CD4-positive, alpha-beta T cell (primary cell): ENCODE data around the gene CAPG. TPM values are rescaled to one million over a fixed set of nuclear protein-coding genes. Genes with fewer than 3 reads are reported as not detected.

Experiments
- ATAC-seq: fragments of 200-7000 bp; cut with Tn5 transposase; one replicate; pipeline ENCODE4 v1.10.0; 2022; ENCODE audit warnings: mild to moderate bottlenecking; ENCODE audit not compliant: poor library complexity
- CTCF ChIA-PET: fragments of 350-600 bp; sonication (Branson Sonifier 250); formaldehyde crosslinking; loops from one replicate; lab custom pipeline; 2021; ENCODE audit warnings: antibody characterized with exemption, inconsistent platforms; lab: Charles Lee
- POLR2A ChIA-PET: fragments of 350-600 bp; sonication (Branson Sonifier 250); formaldehyde crosslinking; loops from one replicate; lab custom pipeline; 2021; ENCODE audit warnings: antibody characterized with exemption, inconsistent platforms; lab: Charles Lee
- DNase-seq, 14 experiments: peaks; one replicate each; pipeline ENCODE4 v3.0.0-alpha.2; 2013 to 2020; ENCODE audit warnings: mixed read lengths in 2 of 14
- H3K27ac ChIP-seq, 2 donors: one replicate each; pipeline versions ENCODE4 v1.5.1 to v1.7.0; 2013; ENCODE audit warnings: low read length in 2 of 2, low read depth in 1 of 2, mild to moderate bottlenecking in 1 of 2
- H3K27me3 ChIP-seq, 2 experiments: 1 replicate in 1 of 2; 2 replicates in 1 of 2; pipeline versions ENCODE4 v1.6.1 to v1.7.0; 2013; ENCODE audit warnings: low read length in 2 of 2, control low read depth in 1 of 2, mild to moderate bottlenecking in 1 of 2, moderate library complexity in 1 of 2; ENCODE audit not compliant: insufficient read depth in 2 of 2, control insufficient read depth in 1 of 2
- H3K36me3 ChIP-seq: one replicate; pipeline ENCODE4 v1.6.1; 2013; ENCODE audit warnings: low read length, control low read depth; ENCODE audit not compliant: insufficient read depth
- H3K4me1 ChIP-seq: one replicate; pipeline ENCODE4 v1.6.1; 2013; ENCODE audit warnings: low read length, control low read depth; ENCODE audit not compliant: insufficient read depth
- H3K4me3 ChIP-seq: one replicate; pipeline ENCODE4 v1.5.1; 2013; ENCODE audit warnings: mild to moderate bottlenecking, low read length, moderate library complexity
- H3K9me3 ChIP-seq, 2 experiments: 1 replicate in 1 of 2; 2 replicates in 1 of 2; pipeline versions ENCODE4 v1.6.1 to v1.7.0; 2013; ENCODE audit warnings: low read length in 2 of 2, mild to moderate bottlenecking in 2 of 2, control low read depth in 1 of 2, moderate library complexity in 1 of 2; ENCODE audit not compliant: control insufficient read depth in 1 of 2, insufficient read depth in 1 of 2
- H3K27ac Mint-ChIP-seq: one replicate; pipeline ENCODE4 v1.8.0; 2020; ENCODE audit warnings: mixed read lengths
- H3K27me3 Mint-ChIP-seq: one replicate; pipeline ENCODE4 v1.8.0; 2021; ENCODE audit warnings: mixed read lengths
- H3K36me3 Mint-ChIP-seq: one replicate; pipeline ENCODE4 v1.8.0; 2021; ENCODE audit warnings: low read depth, mixed read lengths
- H3K4me1 Mint-ChIP-seq: one replicate; pipeline ENCODE4 v1.8.0; 2021; ENCODE audit warnings: low read depth, mixed read lengths
- H3K4me3 Mint-ChIP-seq: one replicate; pipeline ENCODE4 v1.8.0; 2020; ENCODE audit warnings: mild to moderate bottlenecking, mixed read lengths
- H3K9me3 Mint-ChIP-seq: one replicate; pipeline ENCODE4 v1.8.0; 2020; ENCODE audit warnings: mixed read lengths
- intact Hi-C, 2 experiments: fragments of 100-400 bp; cut with DNase I in 1 of 2; cut with micrococcal nuclease in 1 of 2; formaldehyde crosslinking; loops; one replicate each; pipeline versions ENCODE4 v1.15.1 to v1.9.0; 2023 to 2025; cut with DNase I, micrococcal nuclease
- total RNA-seq, 174 experiments: library from RNA in 2 of 174; stranded (reverse) in 2 of 174; gene quantifications; one replicate each; pipeline ENCODE4 v1.2.3 and lab custom pipeline; 2021 to 2026
- TF ChIP-seq, protein P1 (sequence below): fragments of 200-600 bp; IDR thresholded peaks from one replicate; pipeline ENCODE4 v1.8.0; 2022; ENCODE audit warnings: antibody characterized with exemption, mild to moderate bottlenecking

Gene CAPG
- total RNA-seq, 2 experiments from 2014 or later, result 21.7 to 23.3 TPM

DNA sequence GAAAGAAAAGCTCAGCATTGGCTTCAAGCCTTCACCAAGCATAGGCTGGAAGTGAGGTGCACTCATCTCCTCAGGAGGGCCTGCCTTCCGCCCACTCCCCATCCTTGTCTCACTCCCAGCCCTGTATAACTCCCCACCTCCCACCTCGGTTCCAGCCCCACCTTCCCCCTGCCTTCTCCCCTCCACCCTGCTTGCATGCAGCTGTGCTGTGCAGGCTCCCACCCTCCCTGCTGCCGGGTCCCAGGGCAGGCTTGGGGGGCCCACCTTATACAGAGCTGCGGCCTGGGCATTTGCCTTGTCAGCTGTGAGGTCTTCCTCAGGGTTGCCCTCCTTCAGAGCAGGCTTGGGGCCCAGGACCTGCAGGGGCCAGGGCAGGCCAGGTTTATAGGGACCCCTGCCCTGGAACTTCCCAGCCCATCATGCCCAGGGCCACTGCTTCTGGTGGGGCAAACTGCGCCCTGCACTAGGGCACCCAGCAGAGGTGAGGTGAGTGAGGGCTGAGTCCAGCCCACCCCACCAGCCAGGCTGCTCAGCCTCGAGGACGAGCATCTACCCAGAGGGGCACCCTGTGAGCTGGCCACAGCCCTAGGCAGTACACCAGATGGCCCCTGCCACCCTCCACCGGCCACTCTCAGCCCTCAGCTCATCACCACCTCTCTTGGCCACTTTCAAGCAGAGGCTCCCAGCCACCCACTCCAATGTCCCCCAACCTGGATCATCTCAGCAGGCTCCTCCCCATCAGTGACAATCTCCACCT lies 11.6 kb downstream of the CAPG start:
- Mint-ChIP-seq H3K27me3 (no peaks in the 10 kb centered on the region), H3K9me3 (no peaks in the 10 kb centered on the region), H3K4me3 (no peak overlapping the region), H3K27ac (no peak overlapping the region), H3K4me1 (no peaks in the 10 kb centered on the region), H3K36me3 (peaks cover 33% of the 10 kb centered on the region)
- intact Hi-C loops, result loop anchor here in 1 of 2 experiments (10.0 kb wide), 1 partner anchor 306 kb away; no protein-coding TSS in a partner anchor
- H3K27ac ChIP-seq, result no peak overlapping the region
- H3K27me3 ChIP-seq, result no peaks in the 10 kb centered on the region
- TF ChIP-seq, protein P1, sequence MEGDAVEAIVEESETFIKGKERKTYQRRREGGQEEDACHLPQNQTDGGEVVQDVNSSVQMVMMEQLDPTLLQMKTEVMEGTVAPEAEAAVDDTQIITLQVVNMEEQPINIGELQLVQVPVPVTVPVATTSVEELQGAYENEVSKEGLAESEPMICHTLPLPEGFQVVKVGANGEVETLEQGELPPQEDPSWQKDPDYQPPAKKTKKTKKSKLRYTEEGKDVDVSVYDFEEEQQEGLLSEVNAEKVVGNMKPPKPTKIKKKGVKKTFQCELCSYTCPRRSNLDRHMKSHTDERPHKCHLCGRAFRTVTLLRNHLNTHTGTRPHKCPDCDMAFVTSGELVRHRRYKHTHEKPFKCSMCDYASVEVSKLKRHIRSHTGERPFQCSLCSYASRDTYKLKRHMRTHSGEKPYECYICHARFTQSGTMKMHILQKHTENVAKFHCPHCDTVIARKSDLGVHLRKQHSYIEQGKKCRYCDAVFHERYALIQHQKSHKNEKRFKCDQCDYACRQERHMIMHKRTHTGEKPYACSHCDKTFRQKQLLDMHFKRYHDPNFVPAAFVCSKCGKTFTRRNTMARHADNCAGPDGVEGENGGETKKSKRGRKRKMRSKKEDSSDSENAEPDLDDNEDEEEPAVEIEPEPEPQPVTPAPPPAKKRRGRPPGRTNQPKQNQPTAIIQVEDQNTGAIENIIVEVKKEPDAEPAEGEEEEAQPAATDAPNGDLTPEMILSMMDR, result no peak
- POLR2A ChIA-PET, result no interaction called here
- no peaks in the 10 kb centered on the region for H3K4me1 ChIP-seq
- peaks cover 37% of the 10 kb centered on the region for H3K36me3 ChIP-seq
- no peak for DNase-seq
- no peak for ATAC-seq
- no peak overlapping the region for H3K4me3 ChIP-seq
- H3K9me3 ChIP-seq, result peaks cover 0 to 7% of the 10 kb centered on the region in 2 experiments
- CTCF ChIA-PET, result no interaction called here

DNA sequence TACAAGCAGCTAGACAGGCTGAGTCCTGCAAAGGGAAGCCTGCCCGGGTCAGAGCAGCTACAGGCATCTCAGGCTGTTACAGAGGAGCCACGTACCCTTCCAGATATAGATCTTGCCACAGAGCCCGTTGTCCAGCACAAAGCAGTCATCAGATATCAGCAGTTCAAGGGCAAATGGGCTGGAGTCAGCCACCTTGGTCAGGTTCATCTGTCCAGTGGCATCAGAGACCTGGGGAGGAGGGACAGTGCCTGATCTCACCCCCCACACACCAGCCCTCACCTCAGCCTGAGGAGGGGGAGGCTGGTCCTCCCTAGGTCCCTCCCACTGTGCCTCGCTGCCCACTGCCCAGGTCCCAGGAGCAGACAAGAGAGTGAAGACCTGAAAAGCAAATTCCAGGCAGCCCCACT lies 12.2 kb downstream of the CAPG start:
- DNase-seq (no peak), ATAC-seq (no peak)
- Mint-ChIP-seq H3K4me1 (no peaks in the 10 kb centered on the region), H3K27me3 (no peaks in the 10 kb centered on the region), H3K4me3 (no peak overlapping the region), H3K9me3 (no peaks in the 10 kb centered on the region), H3K27ac (no peak overlapping the region), H3K36me3 (peaks cover 33% of the 10 kb centered on the region)
- ChIA-PET POLR2A (no interaction called here), CTCF (no interaction called here)
- no peaks in the 10 kb centered on the region for H3K27me3 ChIP-seq
- TF ChIP-seq, protein P1, result no peak
- H3K27ac ChIP-seq, result no peak overlapping the region
- H3K4me1 ChIP-seq, result no peaks in the 10 kb centered on the region
- no peak overlapping the region for H3K4me3 ChIP-seq
- intact Hi-C loops, result loop anchor here in 1 of 2 experiments (10.0 kb wide), 1 partner anchor 307 kb away; no protein-coding TSS in a partner anchor
- H3K9me3 ChIP-seq, result peaks cover 0 to 3% of the 10 kb centered on the region in 2 experiments
- H3K36me3 ChIP-seq, result peaks cover 37% of the 10 kb centered on the region

DNA sequence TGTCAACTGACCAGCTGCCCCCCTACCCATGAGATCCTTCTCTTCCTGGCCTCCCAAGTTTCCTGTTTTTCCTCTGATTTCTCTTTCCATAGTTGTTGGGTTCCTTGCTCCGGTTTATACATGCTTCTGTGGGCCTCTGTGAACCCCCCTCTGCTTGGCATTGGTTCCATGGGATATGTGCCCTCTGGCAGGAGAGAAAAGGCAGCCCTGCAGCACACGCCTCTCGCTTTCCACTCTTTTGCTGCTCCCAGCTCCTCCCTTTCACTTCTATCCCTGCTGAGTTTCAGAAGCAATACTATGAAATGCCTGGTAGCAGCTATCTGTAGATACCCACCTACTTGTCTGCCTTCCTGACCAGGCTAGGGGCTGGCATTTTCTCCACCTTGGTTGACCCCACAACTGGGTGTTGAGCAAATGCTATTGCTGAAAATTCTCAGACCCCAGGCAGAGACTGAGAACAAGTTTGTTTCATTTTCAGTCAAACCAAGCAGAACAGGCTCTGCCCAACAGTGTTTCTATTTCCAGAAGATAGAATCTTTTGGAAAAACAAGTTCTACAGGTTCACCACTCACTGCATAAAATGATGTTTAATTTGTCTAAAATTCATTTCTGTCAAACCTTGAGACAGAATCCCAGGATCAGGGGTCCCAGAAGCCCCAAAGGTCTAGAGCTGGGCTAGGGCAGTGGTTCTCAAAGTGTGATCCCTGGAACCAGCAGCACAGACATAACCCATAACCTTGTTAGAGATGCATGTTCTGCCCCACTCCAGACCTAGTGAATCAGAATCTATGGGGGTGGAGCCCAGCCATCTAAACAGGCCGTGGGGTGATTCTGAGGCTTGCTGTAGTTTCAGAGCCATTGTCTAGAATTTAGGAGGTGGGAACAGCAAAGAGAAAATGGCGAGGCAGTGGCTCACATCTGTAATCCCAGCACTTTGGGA lies 13.4 kb downstream of the CAPG start:
- no peaks in the 10 kb centered on the region for H3K9me3 Mint-ChIP-seq

More for the DNA sequence above, 13.4 kb downstream of the CAPG start:
- ATAC-seq (no peak), DNase-seq (no peak)
- peaks cover 11% of the 10 kb centered on the region for H3K4me1 ChIP-seq
- H3K9me3 ChIP-seq, result peaks cover 0 to 2% of the 10 kb centered on the region in 2 experiments
- H3K4me3 Mint-ChIP-seq, result no peak overlapping the region
- ChIA-PET CTCF (no interaction called here), POLR2A (no interaction called here)
- no peaks in the 10 kb centered on the region for H3K27me3 Mint-ChIP-seq
- H3K4me3 ChIP-seq, result no peak overlapping the region
- no peak overlapping the region for H3K27ac Mint-ChIP-seq
- peaks cover 32% of the 10 kb centered on the region for H3K36me3 Mint-ChIP-seq
- H3K36me3 ChIP-seq, result peaks cover 39% of the 10 kb centered on the region
- TF ChIP-seq, protein P1, result no peak
- intact Hi-C loops, result loop anchor here in 1 of 2 experiments (10.0 kb wide), 1 partner anchor 308 kb away; no protein-coding TSS in a partner anchor
- no peak overlapping the region for H3K27ac ChIP-seq
- H3K27me3 ChIP-seq, result no peaks in the 10 kb centered on the region
- peaks cover 8% of the 10 kb centered on the region for H3K4me1 Mint-ChIP-seq
